ENCODE data around the gene ARHGAP24.
"Not testable (repeated sequence)": the region's sequence is repeated elsewhere in the genome, so short reads cannot be mapped to it uniquely, and the experiment has no call there.

Gene ARHGAP24

GRCh38 chr4:85952972-85953650, 478.2 kb downstream of the ARHGAP24 start:
- H3K4me3 ChIP-seq (ENCODE audit: low read length): no peak overlapping the region
- peaks cover 31% of the 10 kb centered on the region for H3K4me1 ChIP-seq (ENCODE audit: insufficient read depth, low read length)
- H3K9ac ChIP-seq (ENCODE audit: low read depth, low read length): no peak overlapping the region
- no peaks in the 10 kb centered on the region for H3K27me3 ChIP-seq (ENCODE audit: insufficient read depth, low read length)
- H3K9me3 ChIP-seq (ENCODE audit: insufficient read depth, low read depth, low read length): no peaks in the 10 kb centered on the region
- H3K27ac ChIP-seq (ENCODE audit: low read depth, low read length): no peak overlapping the region
- 69% methylated on average over 3 of the region's 3 CpGs for WGBS
- no peaks in the 10 kb centered on the region for H3K36me3 ChIP-seq (ENCODE audit: insufficient read depth, low read length)

- no peak overlapping the region for H3K9ac ChIP-seq (ENCODE audit: low read depth, low read length)
- no peaks in the 10 kb centered on the region for H3K27me3 ChIP-seq (ENCODE audit: insufficient read depth, low read length)
- H3K4me3 ChIP-seq (ENCODE audit: low read length): no peak overlapping the region
- peaks cover 31% of the 10 kb centered on the region for H3K4me1 ChIP-seq (ENCODE audit: insufficient read depth, low read length)
- H3K27ac ChIP-seq (ENCODE audit: low read depth, low read length): peak overlapping the region; percentile 24; the same call in 1 of the 2 replicates
- no peaks in the 10 kb centered on the region for H3K9me3 ChIP-seq (ENCODE audit: insufficient read depth, low read depth, low read length)
- H3K36me3 ChIP-seq (ENCODE audit: insufficient read depth, low read length): no peaks in the 10 kb centered on the region
- WGBS: 55% methylated on average over 3 of the region's 3 CpGs
Measured at GRCh38 chr4:85953651-85954018, 478.7 kb downstream of the ARHGAP24 start.

- no peak overlapping the region for H3K4me3 ChIP-seq (ENCODE audit: low read length)
- no peak overlapping the region for H3K9ac ChIP-seq (ENCODE audit: low read depth, low read length)
- no peaks in the 10 kb centered on the region for H3K36me3 ChIP-seq (ENCODE audit: insufficient read depth, low read length)
Measured at GRCh38 chr4:85955620-85956292, 480.8 kb downstream of the ARHGAP24 start.

GRCh38 chr4:85956293-85956945, 481.5 kb downstream of the ARHGAP24 start:
- no peak overlapping the region for H3K4me3 ChIP-seq (ENCODE audit: low read length)
- WGBS: 89% methylated on average over 16 of the region's 17 CpGs

More at GRCh38 chr4:85955620-85956292, 480.8 kb downstream of the ARHGAP24 start:
- Histone ChIP-seq H3K27me3 (ENCODE audit: insufficient read depth, low read length) (no peaks in the 10 kb centered on the region), H3K4me1 (ENCODE audit: insufficient read depth, low read length) (peaks cover 31% of the 10 kb centered on the region), H3K27ac (ENCODE audit: low read depth, low read length) (peak overlapping the region; percentile 14; the same call in 1 of the 2 replicates), H3K9me3 (ENCODE audit: insufficient read depth, low read depth, low read length) (no peaks in the 10 kb centered on the region)

GRCh38 chr4:85961887-85962286, 486.9 kb downstream of the ARHGAP24 start:
- H3K4me1 ChIP-seq (ENCODE audit: insufficient read depth, low read length): 0 out of 2 replicates have a peak, but pooled peaks cover 4% of the 10 kb centered on the region
- H3K9ac ChIP-seq (ENCODE audit: low read depth, low read length): no peak overlapping the region
- no peaks in the 10 kb centered on the region for H3K9me3 ChIP-seq (ENCODE audit: insufficient read depth, low read depth, low read length)
- no peaks in the 10 kb centered on the region for H3K36me3 ChIP-seq (ENCODE audit: insufficient read depth, low read length)
- H3K27me3 ChIP-seq (ENCODE audit: insufficient read depth, low read length): no peaks in the 10 kb centered on the region
- H3K27ac ChIP-seq (ENCODE audit: low read depth, low read length): no peak overlapping the region
- H3K4me3 ChIP-seq (ENCODE audit: low read length): no peak overlapping the region
- 96% methylated on average over 3 of the region's 4 CpGs for WGBS

More at GRCh38 chr4:85956293-85956945, 481.5 kb downstream of the ARHGAP24 start:
- Histone ChIP-seq H3K4me1 (ENCODE audit: insufficient read depth, low read length) (peaks cover 31% of the 10 kb centered on the region), H3K36me3 (ENCODE audit: insufficient read depth, low read length) (no peaks in the 10 kb centered on the region), H3K27ac (ENCODE audit: low read depth, low read length) (peak overlapping the region; percentile 14; the same call in 1 of the 2 replicates), H3K9me3 (ENCODE audit: insufficient read depth, low read depth, low read length) (no peaks in the 10 kb centered on the region), H3K9ac (ENCODE audit: low read depth, low read length) (no peak overlapping the region), H3K27me3 (ENCODE audit: insufficient read depth, low read length) (no peaks in the 10 kb centered on the region)

- H3K36me3 ChIP-seq (ENCODE audit: insufficient read depth, low read length): no peaks in the 10 kb centered on the region
- H3K27ac ChIP-seq (ENCODE audit: low read depth, low read length): no peak overlapping the region
- H3K9me3 ChIP-seq (ENCODE audit: insufficient read depth, low read depth, low read length): no peaks in the 10 kb centered on the region
- H3K4me1 ChIP-seq (ENCODE audit: insufficient read depth, low read length): no peaks in the 10 kb centered on the region
- H3K9ac ChIP-seq (ENCODE audit: low read depth, low read length): no peak overlapping the region
- WGBS: no CpG with 5 or more reads among the region's 1 CpG
- no peaks in the 10 kb centered on the region for H3K27me3 ChIP-seq (ENCODE audit: insufficient read depth, low read length)
- H3K4me3 ChIP-seq (ENCODE audit: low read length): no peak overlapping the region
Measured at GRCh38 chr4:85963231-85963630, 488.3 kb downstream of the ARHGAP24 start.

- Histone ChIP-seq H3K4me3 (ENCODE audit: low read length) (no peak overlapping the region), H3K27ac (ENCODE audit: low read depth, low read length) (no peak overlapping the region), H3K36me3 (ENCODE audit: insufficient read depth, low read length) (no peaks in the 10 kb centered on the region), H3K4me1 (ENCODE audit: insufficient read depth, low read length) (no peaks in the 10 kb centered on the region), H3K9me3 (ENCODE audit: insufficient read depth, low read depth, low read length) (no peaks in the 10 kb centered on the region), H3K27me3 (ENCODE audit: insufficient read depth, low read length) (no peaks in the 10 kb centered on the region), H3K9ac (ENCODE audit: low read depth, low read length) (no peak overlapping the region)
Measured at GRCh38 chr4:85964298-85964697, 489.3 kb downstream of the ARHGAP24 start.

- H3K27me3 ChIP-seq (ENCODE audit: insufficient read depth, low read length); H3K4me3 ChIP-seq (ENCODE audit: low read length); H3K9me3 ChIP-seq (ENCODE audit: insufficient read depth, low read depth, low read length); H3K4me1 ChIP-seq (ENCODE audit: insufficient read depth, low read length); H3K36me3 ChIP-seq (ENCODE audit: insufficient read depth, low read length); H3K27ac ChIP-seq (ENCODE audit: low read depth, low read length); H3K9ac ChIP-seq (ENCODE audit: low read depth, low read length): not testable (repeated sequence)
- 90% methylated on average over 4 of the region's 4 CpGs for WGBS
Measured at GRCh38 chr4:85965017-85965416, 490.1 kb downstream of the ARHGAP24 start.

- Histone ChIP-seq H3K4me1 (ENCODE audit: insufficient read depth, low read length) (no peaks in the 10 kb centered on the region), H3K9me3 (ENCODE audit: insufficient read depth, low read depth, low read length) (no peaks in the 10 kb centered on the region), H3K9ac (ENCODE audit: low read depth, low read length) (no peak overlapping the region), H3K27ac (ENCODE audit: low read depth, low read length) (no peak overlapping the region), H3K36me3 (ENCODE audit: insufficient read depth, low read length) (no peaks in the 10 kb centered on the region), H3K4me3 (ENCODE audit: low read length) (no peak overlapping the region), H3K27me3 (ENCODE audit: insufficient read depth, low read length) (no peaks in the 10 kb centered on the region)
- WGBS: 88% methylated on average over 1 of the region's 1 CpG
Measured at GRCh38 chr4:85965529-85965928, 490.6 kb downstream of the ARHGAP24 start.

- H3K9me3 ChIP-seq (ENCODE audit: insufficient read depth, low read depth, low read length): no peaks in the 10 kb centered on the region
- 93% methylated on average over 2 of the region's 2 CpGs for WGBS
- no peak overlapping the region for H3K27ac ChIP-seq (ENCODE audit: low read depth, low read length)
- H3K4me1 ChIP-seq (ENCODE audit: insufficient read depth, low read length): no peaks in the 10 kb centered on the region
- no peaks in the 10 kb centered on the region for H3K27me3 ChIP-seq (ENCODE audit: insufficient read depth, low read length)
- no peak overlapping the region for H3K9ac ChIP-seq (ENCODE audit: low read depth, low read length)
- no peaks in the 10 kb centered on the region for H3K36me3 ChIP-seq (ENCODE audit: insufficient read depth, low read length)
- H3K4me3 ChIP-seq (ENCODE audit: low read length): no peak overlapping the region
Measured at GRCh38 chr4:85966373-85966772, 491.4 kb downstream of the ARHGAP24 start.

- Histone ChIP-seq H3K27me3 (ENCODE audit: insufficient read depth, low read length) (no peaks in the 10 kb centered on the region), H3K9me3 (ENCODE audit: insufficient read depth, low read depth, low read length) (no peaks in the 10 kb centered on the region), H3K9ac (ENCODE audit: low read depth, low read length) (no peak overlapping the region), H3K27ac (ENCODE audit: low read depth, low read length) (no peak overlapping the region), H3K4me1 (ENCODE audit: insufficient read depth, low read length) (no peaks in the 10 kb centered on the region), H3K36me3 (ENCODE audit: insufficient read depth, low read length) (no peaks in the 10 kb centered on the region), H3K4me3 (ENCODE audit: low read length) (no peak overlapping the region)
- WGBS: 90% methylated on average over 2 of the region's 2 CpGs
Measured at GRCh38 chr4:85967872-85968271, 492.9 kb downstream of the ARHGAP24 start.

All from HUES64 (cell line).